DOHH2 (cell line): Measurements from ENCODE around the gene KAT2B.

Source experiments
- EZH2phosphoT487 ChIP-seq: fragments of 200-600 bp; sonication (generic); IDR thresholded peaks from 2 replicates; pipeline ENCODE4 v1.6.1; 2017; ENCODE audit warnings: borderline replicate concordance, mild to moderate bottlenecking, antibody characterized with exemption, low read length, moderate library complexity, mixed read lengths
- TF ChIP-seq, protein P1 (sequence below): fragments of 200-600 bp; sonication (generic); IDR thresholded peaks from one replicate; pipeline ENCODE4 v1.5.1; 2014; ENCODE audit warnings: antibody characterized with exemption, mild to moderate bottlenecking, low read depth, low read length; ENCODE audit not compliant: poor library complexity, severe bottlenecking

DNA sequence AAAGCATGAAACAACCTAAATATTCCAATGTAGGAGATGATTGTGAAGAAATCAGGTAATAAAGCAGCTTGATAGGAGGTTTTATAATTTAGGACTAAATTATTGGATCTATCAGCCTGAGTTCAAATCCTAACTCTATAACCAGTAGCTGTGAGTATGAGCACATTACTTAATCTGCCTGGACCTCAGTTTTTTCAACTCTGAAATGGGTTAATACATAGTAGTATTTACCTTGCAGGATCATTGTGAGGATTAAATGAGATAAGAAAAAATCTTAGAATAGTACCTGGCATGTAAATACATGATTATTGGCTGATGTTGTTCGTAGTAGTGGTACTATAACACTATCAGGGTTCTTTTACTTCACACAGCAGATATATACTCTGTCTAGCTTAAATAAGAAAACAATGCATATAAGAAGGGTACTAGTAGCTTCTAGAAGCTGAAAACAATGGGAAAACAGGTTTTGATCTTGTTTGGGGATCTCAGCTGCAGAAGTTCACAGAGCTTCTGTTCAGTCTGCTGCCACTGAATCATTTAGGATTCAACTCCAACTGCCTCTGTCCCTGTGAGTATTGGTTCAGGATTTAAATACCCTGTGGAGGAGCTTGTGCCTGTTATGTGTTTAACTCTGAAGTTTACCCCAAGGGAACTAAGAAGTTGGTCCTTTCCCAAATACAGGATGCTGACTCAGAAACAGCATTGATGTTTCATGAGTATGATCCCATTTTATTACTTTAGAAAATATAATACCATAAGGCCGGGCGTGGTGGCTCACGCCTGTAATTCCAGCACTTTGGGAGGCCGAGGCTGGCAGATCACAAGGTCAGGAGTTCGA is 34.2 kb downstream of the KAT2B start:
- TF ChIP-seq EZH2phosphoT487, result no peak
- TF ChIP-seq, protein P1, sequence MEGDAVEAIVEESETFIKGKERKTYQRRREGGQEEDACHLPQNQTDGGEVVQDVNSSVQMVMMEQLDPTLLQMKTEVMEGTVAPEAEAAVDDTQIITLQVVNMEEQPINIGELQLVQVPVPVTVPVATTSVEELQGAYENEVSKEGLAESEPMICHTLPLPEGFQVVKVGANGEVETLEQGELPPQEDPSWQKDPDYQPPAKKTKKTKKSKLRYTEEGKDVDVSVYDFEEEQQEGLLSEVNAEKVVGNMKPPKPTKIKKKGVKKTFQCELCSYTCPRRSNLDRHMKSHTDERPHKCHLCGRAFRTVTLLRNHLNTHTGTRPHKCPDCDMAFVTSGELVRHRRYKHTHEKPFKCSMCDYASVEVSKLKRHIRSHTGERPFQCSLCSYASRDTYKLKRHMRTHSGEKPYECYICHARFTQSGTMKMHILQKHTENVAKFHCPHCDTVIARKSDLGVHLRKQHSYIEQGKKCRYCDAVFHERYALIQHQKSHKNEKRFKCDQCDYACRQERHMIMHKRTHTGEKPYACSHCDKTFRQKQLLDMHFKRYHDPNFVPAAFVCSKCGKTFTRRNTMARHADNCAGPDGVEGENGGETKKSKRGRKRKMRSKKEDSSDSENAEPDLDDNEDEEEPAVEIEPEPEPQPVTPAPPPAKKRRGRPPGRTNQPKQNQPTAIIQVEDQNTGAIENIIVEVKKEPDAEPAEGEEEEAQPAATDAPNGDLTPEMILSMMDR, result no peak
